Hepatocyte (in vitro differentiated cells): Measurements from ENCODE around the gene RFX8.

ENCODE experiments used
- EZH2 ChIP-seq: fragments of 200-600 bp; sonication (generic); IDR thresholded peaks from 2 replicates; pipeline ENCODE4 v1.6.1; 2016; ENCODE audit warnings: antibody characterized with exemption, mild to moderate bottlenecking, borderline replicate concordance
- EZH2phosphoT487 ChIP-seq: fragments of 200-600 bp; sonication (generic); IDR thresholded peaks from one replicate; pipeline ENCODE4 v1.6.1; 2018; ENCODE audit warnings: antibody characterized with exemption, mild to moderate bottlenecking, low read depth, moderate library complexity; ENCODE audit not compliant: unreplicated experiment, severe bottlenecking
- TF ChIP-seq, protein P1 (sequence below): fragments of 200-600 bp; sonication (generic); IDR thresholded peaks from 2 replicates; pipeline ENCODE4 v1.5.1; 2016; ENCODE audit warnings: antibody characterized with exemption, mild to moderate bottlenecking; ENCODE audit not compliant: poor library complexity

DNA sequence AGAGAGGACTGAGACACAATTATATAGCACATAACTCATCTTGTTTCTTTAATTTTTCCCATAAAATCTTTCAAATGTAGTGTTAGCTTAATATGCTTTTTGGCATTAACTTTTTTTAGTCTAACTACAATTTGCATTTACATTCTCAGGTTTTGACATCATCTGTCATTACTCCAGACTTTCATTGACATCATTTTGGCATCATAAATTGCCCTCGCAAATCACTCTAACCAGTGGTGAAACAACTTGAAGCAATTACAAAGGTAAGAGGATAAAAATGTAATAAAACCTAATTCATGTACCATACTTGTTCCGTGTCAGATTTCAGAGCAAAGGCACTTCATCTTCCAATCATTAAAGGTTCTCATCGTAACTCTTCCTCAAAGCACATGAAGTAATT is 41.4 kb downstream of the RFX8 start:
- TF ChIP-seq, protein P1, sequence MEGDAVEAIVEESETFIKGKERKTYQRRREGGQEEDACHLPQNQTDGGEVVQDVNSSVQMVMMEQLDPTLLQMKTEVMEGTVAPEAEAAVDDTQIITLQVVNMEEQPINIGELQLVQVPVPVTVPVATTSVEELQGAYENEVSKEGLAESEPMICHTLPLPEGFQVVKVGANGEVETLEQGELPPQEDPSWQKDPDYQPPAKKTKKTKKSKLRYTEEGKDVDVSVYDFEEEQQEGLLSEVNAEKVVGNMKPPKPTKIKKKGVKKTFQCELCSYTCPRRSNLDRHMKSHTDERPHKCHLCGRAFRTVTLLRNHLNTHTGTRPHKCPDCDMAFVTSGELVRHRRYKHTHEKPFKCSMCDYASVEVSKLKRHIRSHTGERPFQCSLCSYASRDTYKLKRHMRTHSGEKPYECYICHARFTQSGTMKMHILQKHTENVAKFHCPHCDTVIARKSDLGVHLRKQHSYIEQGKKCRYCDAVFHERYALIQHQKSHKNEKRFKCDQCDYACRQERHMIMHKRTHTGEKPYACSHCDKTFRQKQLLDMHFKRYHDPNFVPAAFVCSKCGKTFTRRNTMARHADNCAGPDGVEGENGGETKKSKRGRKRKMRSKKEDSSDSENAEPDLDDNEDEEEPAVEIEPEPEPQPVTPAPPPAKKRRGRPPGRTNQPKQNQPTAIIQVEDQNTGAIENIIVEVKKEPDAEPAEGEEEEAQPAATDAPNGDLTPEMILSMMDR = no peak
- TF ChIP-seq EZH2 = no peak
- TF ChIP-seq EZH2phosphoT487 = no peak
